ENCODE results near the gene MOV10. TPM values are rescaled to one million over a fixed set of nuclear protein-coding genes. Genes with fewer than 3 reads are reported as not detected.

The MOV10 gene
- total RNA-seq, 1 donor from 2014 or later = 16.1 TPM

DNA sequence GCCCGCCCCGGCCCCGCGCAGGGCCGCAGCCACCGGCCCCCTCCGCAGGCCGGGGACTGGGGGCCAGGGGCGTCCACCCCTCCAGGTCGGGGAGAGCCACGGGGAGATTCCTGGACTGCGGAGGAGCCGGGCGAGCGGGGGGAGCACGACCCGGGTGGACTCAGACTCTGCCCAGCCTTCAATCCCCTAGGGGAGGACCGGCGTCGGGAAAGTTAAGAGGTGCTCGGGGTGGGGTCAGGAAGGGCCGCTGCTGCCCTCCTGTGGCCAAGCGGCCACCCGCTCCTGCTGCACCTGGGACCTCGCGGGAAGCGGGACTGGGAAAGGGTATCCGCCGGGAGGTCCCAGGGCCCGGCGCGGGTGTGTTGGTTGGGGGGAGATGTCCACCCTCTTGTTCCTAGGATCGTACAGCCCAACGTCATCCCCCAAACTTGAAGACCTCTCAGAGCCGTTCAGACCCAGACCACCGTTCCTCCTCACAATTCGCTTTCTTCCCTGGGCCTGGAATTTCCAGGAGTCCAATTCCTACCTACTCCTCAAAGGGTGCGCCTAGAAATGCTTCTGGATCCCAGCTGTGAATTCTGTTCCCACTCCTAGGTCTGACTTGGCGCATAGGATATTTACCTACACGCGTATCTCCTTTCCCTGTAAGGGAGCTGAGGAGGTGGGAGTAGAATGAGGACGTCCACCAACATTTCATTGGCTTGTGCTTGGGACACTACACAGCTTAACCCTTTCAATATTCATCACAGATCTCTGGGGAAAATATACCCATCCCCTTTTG lies 33.0 kb downstream of the MOV10 start:
- peak; percentile 93 for DNase-seq (ENCODE audit: missing footprints)
- intact Hi-C loops (cut with DNase I) = loop anchor here (1.0 to 5.0 kb wide), 2 partner anchors 89 to 205 kb away; no protein-coding TSS in a partner anchor
- ATAC-seq = peak; percentile 79

DNA sequence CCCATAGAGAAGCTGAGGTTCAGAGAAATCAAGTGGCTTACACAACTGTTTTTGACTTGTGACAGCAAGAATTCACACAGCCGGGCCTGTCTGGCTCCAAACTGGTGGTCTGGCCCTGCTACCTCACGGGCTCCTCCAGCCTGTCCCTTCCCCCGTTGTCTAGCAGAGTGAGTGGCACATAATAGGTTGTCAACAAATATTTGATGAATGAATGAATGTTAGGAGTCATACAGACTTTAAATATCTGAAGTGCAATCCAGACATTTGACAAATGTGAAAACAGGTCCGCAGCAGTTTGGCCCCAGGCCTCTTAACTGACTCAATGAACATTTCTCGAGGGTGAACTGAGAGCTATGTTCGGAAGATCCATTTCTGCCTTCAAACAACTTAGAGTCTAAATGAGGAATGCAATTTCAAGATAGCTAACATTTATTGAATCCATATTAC lies 33.6 kb downstream of the MOV10 start:
- intact Hi-C loops (cut with DNase I) = loop anchor here (5.0 kb wide), 1 partner anchor 206 kb away; no protein-coding TSS in a partner anchor
- ATAC-seq (no peak), DNase-seq (ENCODE audit: missing footprints) (no peak)

DNA sequence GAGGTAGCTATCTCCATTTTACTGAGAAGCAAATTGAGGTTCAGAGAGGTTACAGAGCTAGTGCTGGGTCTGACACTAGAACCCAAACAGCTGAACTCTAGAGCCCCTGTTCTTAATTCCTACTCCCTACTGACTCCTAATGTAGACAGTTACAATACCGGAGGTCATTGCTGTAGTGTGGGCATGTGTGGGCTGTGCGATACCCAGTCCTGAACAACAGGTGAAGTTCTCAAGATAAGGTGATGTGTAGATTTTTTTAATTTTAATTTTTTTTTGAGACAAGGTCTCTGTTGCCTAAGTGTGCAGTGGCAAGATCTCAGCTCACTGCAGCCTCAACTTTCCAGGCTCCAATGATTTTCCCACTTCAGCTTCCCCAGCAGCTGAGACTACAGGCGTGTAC lies 34.0 kb downstream of the MOV10 start:
- intact Hi-C loops (cut with DNase I) = loop anchor here (5.0 kb wide), 1 partner anchor 206 kb away; no protein-coding TSS in a partner anchor
- DNase-seq (ENCODE audit: missing footprints) = no peak

DNA sequence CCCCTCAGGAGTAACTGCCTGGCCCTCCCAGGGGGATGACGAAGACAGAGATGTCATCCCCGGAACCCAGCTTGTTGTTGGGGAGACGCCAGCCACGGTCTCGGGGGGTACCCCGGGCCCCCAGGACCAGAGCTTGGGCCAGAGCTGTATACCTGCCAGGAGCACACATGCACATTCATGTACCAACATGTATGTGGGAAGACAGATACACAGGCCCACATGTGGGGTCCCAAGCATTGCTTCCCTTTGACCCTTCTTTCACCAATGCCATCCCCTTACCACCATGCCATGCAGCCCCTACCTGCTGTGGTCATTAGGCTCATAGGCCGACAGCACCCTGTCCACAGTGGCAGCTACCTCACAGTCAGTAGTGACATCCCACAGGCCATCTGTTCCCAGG lies 35.7 kb downstream of the MOV10 start:
- intact Hi-C loops (cut with DNase I) = no loop called here
- DNase-seq (ENCODE audit: missing footprints) (no peak), ATAC-seq (no peak)

More for the DNA sequence above, 34.0 kb downstream of the MOV10 start:
- no peak for ATAC-seq

DNA sequence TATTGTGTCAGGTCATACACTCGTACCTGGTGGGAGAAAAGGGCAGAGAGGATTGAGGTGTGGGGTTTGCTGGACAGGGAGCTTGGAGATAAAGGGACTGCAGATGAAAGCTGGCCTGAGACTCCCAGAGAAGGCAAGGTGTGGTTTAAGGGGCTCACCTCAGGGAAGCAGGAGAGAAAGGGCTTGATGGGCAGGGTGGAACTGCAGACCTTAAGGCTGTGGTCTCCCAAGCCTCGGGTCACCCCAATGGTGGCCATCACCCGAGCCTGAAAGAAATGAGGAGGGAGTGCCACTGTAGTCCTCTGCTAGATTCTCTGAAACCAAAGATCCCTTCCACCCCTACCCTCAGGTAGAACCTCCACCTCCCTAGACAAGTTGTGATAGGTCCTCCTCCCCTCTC lies 36.1 kb downstream of the MOV10 start:
- DNase-seq (ENCODE audit: missing footprints) (no peak), ATAC-seq (no peak)
- intact Hi-C loops (cut with DNase I) = no loop called here

DNA sequence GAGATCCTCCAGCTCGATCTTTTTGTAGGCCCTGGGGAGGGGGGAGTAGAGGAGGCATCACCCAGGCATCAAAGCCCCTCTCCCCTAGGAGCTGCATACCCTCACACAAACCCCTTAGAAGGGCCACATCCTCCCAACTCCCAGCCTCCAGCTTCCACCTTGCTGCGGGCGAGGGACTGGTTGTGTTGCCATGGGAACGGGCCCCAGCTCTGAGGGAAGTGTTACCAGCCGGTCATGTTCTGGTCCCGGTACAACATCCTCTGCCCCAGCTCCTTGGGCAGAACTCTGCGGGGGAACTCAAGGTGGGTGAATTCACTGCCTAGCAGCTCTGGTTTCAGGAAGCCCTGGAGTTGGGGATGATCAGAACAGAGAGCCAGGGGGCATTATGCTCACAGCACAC lies 36.6 kb downstream of the MOV10 start:
- DNase-seq (ENCODE audit: missing footprints) (no peak), ATAC-seq (no peak)
- intact Hi-C loops (cut with DNase I) = no loop called here

DNA sequence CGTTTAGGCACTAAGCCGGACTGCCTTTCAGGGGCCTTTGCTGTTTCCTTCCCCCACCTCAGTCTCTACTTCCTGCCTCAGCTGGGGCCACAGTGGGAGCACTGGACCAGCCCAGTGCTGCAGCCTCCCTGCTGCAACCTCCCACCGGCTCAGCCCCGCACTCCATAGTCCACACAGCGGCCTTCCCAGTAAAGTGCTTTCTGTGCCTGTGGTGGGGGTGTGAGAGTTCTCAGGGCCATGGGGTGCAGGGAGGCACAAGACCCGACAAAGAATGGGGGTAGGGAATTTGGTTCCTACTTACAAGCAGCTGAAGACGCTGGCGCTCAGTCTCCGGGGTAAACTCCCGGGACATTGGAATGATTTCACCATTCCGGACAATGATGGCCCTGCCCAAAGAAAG lies 37.2 kb downstream of the MOV10 start:
- DNase-seq (ENCODE audit: missing footprints) (no peak), ATAC-seq (no peak)
- intact Hi-C loops (cut with DNase I) = no loop called here

DNA sequence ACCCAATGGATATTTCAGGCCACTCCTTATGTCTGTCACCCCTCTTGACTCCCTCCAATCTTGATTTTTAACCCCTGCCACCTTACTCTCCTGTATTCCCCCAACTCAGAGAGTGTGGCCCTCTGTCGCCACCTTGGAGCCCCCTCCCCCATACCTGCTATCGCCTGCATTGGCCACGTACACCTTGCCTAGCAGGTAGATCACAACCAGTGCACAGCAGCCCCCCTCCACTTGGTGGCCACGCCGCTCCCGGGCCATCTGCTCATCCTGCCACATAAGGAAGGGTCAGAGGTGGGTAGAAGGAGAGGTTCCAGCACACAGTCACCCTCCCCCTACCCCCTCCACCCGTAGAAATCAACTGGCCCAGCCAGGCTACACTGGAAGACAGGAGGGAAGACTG lies 37.7 kb downstream of the MOV10 start:
- ATAC-seq (no peak), DNase-seq (ENCODE audit: missing footprints) (no peak)
- intact Hi-C loops (cut with DNase I) = no loop called here

DNA sequence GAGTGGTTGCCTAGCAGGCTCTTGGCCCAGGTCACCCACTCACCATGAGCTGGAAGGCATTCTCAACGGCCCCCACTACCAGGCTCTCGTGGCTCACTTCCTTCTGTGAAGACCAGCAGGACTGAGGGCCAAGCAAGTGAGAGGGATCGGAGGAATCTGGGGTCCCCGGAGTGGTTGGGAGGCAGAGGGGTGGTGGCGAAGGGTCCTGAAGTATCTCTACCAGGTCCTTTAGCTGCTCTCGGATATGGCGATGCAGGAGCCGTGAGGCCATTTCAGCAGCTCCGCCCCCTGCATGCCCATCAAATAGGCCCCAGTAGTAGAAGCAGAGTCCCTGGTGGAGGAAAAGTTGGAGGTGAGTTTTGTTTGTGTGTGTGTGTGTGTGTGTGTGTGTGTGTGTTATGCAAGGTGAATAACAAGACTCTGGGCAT lies 38.3 kb downstream of the MOV10 start:
- ATAC-seq = no peak
- intact Hi-C loops (cut with DNase I) = no loop called here
- DNase-seq (ENCODE audit: missing footprints) = no peak

DNA sequence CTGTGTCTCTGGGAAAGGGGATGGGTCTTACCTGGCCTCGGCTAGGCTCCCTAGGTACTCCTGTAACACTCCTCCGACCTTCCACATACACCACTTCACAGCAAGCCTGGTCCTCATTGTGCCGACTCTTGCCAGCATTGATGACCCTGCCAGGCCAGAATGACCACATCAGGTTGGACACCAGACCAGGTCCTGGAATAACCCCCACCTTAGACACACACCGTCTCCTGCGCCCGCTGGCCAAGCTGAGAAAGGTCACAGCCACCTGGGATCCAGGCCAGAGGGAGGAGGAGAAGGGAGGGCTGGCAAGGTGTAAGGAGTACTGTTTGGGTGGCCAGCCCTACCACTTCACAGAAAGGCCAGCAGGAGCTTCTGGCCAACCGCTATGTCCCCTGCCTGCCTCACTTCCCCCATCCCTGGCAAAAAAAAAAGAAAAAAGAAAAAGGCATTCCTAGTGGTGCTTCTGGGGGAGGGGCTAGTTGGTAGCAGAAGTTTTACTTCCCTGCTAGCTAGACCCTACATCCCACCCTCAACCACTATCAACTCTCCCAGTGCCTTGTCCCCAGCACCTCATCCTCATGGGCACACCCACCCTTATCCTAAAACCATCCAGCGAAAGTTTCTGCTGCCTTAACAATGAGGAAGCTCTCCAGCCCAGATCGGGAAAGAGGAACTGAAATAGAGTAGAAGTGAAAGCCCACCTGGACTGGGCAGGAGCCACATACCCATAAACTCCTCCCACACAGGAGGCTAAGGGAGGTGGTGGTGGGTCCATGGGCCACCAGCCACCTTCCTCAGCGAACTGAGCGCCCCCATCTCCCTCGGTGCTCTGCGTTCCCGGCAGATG lies 39.2 kb downstream of the MOV10 start:
- intact Hi-C loops (cut with DNase I) = no loop called here
- ATAC-seq = no peak
- no peak for DNase-seq (ENCODE audit: missing footprints)

DNA sequence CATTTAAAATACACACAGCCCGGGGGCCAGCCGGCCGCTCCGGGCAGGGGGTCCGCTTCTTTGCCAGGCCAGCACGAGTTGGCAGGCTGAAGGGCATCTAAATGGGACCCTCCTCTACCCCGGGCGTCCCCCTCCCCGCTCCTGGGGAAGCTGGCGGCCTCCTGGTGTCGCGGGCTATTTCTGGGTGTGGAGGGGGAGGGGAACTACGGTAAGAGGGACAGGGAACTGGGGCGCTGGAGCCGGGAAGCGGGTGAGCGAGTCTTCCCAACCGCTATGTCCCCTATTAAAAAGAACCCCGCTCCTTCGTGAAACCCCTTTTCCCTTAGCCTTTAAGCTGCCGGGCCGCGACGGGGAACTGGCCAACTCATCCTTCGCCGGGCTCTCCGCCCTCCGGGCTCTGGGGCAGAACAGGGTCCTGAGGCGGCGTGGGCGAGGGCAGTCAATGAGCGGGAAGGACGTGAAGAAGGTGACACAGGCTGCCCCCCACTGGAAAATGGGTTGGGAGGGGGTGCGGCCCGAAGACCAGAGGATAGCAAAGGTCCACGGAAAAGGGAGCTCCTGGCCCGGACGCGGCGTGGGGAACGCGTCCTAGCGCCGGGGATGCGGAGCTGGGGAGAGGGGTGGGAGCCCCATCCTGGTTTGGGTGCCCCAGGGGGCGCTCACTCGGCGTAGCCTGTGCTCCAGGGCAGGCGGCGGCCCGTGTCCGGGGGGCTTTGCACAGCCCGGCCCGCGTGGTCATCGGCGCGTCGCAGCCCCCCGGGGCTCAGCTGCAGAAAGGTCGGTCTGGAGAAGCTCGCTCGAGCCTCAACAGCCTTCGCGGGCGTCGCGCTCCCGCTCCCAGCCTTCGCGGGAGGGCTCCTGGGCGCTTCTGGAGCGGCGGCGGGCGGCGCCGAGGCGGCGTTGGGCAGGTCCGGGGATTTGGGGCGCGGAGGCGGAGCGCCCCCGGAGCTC lies 40.1 kb downstream of the MOV10 start:
- intact Hi-C loops (cut with DNase I) = loop anchor here (5.0 kb wide), 3 partner anchors 243 to 963 kb away; partner anchors contain the start of gene SLC16A1
- no peak for DNase-seq (ENCODE audit: missing footprints)
- ATAC-seq = peak; percentile 1

DNA sequence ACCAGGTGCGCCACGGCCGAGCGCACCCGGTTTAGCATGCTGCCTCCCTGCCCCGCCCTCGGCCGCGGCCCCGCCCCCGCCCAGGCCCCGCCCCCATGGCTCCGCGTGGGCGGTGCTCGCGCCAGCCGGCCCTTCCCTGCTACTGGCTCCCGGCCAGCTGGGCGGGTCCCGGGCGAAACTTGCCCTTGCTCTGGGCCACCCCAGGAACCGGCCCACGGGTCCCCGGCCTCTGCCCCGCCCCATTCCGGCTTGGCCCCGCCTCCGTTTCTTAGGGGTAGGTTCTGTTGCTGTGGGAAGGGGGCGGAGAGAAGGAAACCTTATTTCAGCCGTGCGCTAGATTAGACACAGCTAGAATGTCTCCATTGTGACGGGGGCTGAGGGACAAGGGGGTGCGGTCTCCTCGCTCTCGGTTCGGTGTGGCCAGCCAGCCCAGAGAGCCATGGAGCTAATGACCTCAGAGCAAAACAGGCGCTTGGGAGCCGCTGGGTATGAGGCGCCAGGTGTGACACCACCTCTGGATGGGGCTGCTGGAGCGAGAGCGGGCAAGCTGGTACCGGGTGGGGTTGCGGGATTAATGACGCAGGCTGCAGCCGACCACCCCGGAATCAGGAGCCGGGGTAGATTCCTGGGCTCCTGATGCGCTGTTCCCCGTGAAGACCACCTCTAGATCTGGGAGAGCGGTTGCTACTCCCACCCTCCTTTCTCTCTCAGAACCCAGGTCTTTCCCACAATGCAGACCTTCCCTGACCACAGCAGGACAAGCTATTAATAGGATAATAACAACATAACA lies 41.0 kb downstream of the MOV10 start, which contains the start of gene PPM1J:
PPM1J (minus strand) TSS at position 69 of the 790 bp plus-strand sequence; CDS start at position 38, 31 bp downstream.
- DNase-seq (ENCODE audit: missing footprints) = peak; percentile 99
- ATAC-seq = peak; percentile 89
- intact Hi-C loops (cut with DNase I) = loop anchor here (1.0 to 5.0 kb wide), 5 partner anchors 89 to 962 kb away; partner anchors contain the start of gene SLC16A1

DNA sequence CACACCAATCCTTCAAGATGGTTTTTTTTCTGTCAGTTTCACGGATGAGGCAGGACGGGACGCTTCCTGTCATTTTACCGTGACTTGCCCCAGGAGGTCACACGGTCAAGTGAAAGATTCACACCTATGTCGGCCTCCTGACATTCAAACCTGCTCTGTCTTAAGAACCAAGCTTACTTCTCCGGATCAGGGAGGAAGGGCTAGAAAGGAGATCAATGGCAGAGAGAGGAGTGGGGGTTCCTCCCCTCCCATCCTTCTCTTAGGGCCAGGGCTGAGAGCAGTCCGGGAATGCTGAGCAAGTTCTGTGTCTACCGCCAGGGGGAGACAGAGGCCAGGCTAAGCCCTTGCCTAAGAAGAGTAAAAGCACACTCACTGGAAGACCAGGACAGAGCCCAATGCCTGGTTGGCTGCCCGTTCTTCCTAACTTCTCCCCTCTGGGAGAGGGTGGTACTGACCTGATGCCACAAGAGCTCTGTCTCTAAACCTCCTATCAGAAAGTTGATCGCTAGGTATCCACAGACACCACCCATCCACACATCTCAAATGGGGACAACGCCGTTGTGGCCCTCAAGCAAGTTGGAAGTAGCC lies 41.8 kb downstream of the MOV10 start:
- intact Hi-C loops (cut with DNase I) = loop anchor here (1.0 to 5.0 kb wide), 5 partner anchors 88 to 961 kb away; partner anchors contain the start of gene SLC16A1
- ATAC-seq = peak; percentile 83

DNA sequence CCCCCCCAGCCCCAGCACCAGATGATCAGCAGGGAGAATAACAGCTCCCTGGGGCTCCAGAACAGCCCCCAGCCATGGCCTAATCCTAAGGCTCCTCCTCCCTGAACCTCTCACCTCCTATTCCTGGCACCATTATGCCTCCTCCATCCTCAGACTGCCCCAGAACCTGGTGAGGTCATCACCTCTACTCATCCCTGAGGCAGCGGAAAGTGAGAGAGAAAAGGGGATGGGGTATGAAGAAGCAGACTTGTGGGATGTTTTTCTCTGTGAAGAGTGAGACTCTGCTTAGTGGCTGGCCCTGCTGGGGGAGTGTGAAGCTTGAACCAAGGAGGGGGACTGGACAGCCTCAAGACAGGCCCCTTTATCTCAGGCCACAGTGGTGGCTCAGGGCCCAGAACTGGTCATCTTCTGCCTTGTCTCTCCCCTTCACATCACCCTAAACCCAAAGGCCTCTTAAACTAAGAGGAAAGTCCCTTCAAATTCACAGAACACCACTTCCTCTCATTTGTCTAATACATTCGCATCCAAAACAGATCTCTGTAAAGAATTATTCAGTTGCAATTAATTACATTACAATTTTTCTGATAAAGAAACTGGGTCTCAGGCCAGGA lies 42.9 kb downstream of the MOV10 start:
- DNase-seq (ENCODE audit: missing footprints) (no peak), ATAC-seq (no peak)
- intact Hi-C loops (cut with DNase I) = loop anchor here (5.0 kb wide), 3 partner anchors 240 to 960 kb away; partner anchors contain the start of gene SLC16A1

More for the DNA sequence above, 41.8 kb downstream of the MOV10 start:
- peak; percentile 86 for DNase-seq (ENCODE audit: missing footprints)

DNA sequence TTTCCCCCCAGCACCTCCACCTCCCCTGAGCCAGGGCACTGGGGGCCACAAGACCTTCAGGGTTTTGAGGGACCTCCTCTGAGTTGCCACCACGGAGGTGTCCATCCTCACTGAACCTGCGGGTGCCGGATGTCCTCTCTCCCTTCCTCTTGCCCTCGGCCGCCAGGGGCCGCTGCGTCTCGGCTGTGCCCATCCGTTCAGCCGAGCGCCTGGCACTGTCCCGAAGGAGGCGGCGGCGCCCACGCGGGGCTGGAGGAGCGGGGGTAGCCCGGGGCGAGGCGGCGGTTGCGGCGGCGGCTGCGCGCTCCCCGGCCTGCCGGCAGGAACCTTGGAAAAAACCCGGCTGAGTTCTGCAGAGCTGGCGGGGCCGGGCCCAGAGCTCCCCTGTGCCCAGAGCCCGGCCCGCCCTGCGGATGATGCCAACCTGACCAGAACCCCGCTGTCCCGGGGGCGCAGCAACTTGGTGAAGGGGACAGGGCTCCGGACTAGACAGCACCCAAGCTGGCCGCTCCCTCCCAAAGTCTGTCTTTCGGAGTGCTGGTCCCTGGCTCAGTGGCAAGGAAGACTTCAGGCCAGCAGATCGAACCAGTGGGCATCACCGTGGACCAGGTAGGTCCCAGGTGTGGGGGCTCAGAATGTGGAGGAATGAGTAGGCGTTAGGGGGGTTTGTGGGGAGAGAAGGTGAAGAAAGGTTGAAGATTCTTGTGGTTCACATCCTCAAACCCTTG lies 44.4 kb downstream of the MOV10 start:
- ATAC-seq (no peak), DNase-seq (ENCODE audit: missing footprints) (peak; percentile 92)
- intact Hi-C loops (cut with DNase I) = loop anchor here (5.0 kb wide), 3 partner anchors 238 to 958 kb away; partner anchors contain the start of gene SLC16A1

DNA sequence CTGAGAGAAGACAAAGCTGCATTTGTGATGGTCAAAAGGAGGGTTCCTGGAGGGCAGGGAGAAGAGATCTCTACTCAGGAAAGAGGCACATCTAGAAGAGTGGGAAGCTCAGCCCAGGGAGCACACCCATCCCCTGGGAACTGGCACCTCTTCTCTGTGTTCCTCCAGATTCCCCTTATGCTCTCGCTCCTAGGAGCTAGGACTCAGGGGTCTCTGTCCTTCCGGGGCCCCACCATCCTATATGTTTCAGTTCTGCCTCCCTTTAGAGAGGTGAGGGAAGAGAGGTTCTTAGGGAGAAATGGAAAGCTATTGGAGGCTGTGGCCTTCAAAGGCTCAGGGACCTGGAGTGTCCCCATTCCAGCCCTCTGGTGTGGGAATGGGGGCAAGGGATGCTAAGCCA lies 45.2 kb downstream of the MOV10 start:
- ATAC-seq (no peak), DNase-seq (ENCODE audit: missing footprints) (no peak)
- intact Hi-C loops (cut with DNase I) = loop anchor here (5.0 kb wide), 3 partner anchors 238 to 958 kb away; partner anchors contain the start of gene SLC16A1

Data from Right ventricle myocardium inferior (tissue), 1 donor.